GM19035 (cell line): Measurements from ENCODE around the gene ANO10.
"Not testable (repeated sequence)": the region's sequence is repeated elsewhere in the genome, so short reads cannot be mapped to it uniquely, and the experiment has no call there.

Experiments used
- ATAC-seq: cut with Tn5 transposase; IDR thresholded peaks from one replicate; pipeline ENCODE4 v1.9.1; 2021; ENCODE audit not compliant: unreplicated experiment

The ANO10 gene

DNA sequence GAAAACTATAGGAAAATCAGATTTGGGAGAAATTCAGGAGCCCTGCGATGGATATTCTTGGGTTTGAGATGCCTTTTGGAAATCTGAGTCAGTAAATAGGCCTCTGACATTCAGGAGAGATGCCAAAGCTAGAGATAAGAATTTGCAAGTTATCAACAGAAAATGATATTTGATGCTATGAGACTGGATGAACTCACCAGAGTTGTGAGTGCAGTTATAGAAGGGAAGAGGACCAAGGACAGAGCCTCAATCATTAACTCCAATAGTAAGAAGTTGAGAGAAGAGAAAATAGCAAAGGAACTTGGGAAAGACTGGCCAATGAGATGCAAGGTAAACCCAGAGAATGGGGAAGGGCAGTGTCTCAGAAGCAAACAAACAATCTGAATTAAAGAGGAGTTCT is 7.9 kb upstream of the ANO10 start:
- ATAC-seq, result no peak

DNA sequence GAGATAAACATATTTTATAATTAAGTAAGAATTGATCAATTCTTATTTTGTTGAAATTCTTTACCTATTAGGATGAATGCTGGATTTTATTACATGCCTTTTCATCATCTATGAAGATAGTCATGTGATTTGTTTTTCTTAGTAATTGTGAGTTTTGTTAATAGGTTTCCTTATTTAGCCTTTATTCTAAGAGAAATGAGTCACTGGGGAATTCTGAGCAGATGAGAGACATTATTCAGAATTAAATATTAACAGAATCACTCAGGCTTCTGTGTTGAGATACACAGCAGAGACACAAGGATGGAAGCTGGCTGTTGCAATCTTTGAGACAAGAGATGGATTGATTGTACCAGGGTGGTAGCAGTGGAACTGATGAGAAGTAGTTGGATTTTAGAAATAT is 7.4 kb upstream of the ANO10 start:
- ATAC-seq, result no peak

DNA sequence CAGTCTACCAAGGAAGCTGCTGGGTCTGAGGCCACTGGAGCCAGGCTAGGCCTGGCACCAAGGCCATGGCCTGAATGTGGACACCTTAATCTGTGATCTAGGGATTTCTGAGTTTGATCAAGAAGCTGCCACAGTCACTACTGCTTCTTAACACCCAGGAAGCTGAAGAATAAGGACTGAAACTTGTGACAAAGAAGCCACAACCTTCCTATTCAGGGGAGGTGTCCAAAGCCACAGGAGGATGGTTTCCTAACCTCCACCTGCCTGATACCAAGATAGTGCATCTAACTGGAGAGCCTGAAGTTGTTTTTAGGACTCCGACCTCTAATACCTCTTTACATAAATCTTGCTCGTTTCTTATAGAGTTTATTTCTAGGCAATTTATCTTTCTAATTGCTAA is 5.5 kb upstream of the ANO10 start:
- no peak for ATAC-seq

DNA sequence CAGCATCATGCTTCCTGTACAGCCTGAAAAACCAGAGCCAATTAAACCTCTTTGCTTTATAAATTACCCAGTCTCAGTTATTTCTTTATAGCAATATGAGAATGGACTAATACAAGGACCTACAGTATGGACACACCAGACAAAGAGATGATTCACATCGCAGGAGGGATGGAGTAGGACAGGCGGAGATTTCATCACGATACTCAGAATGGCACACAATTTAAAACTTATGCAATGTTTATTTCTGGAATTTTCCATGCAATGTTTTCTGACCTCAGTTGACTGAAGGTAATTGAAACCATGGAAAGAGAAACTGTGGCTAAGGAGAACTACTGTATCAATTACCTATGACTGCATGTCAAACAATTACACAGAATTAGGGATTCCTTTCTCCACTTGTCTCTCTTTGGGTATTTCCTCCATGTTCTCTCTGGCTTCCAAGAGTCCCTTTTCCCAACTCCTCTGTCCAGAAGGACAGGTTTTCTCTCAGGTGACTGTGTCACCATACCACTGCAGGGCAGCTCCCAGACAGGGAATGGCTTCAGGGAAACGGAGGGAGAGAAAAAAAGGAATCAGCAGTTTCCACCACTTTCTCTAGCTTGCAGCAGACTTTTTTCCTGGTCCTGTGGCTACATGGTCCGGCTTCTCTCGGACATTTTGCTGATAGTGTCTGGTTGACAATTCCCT is 3.0 kb upstream of the ANO10 start:
- no peak for ATAC-seq

DNA sequence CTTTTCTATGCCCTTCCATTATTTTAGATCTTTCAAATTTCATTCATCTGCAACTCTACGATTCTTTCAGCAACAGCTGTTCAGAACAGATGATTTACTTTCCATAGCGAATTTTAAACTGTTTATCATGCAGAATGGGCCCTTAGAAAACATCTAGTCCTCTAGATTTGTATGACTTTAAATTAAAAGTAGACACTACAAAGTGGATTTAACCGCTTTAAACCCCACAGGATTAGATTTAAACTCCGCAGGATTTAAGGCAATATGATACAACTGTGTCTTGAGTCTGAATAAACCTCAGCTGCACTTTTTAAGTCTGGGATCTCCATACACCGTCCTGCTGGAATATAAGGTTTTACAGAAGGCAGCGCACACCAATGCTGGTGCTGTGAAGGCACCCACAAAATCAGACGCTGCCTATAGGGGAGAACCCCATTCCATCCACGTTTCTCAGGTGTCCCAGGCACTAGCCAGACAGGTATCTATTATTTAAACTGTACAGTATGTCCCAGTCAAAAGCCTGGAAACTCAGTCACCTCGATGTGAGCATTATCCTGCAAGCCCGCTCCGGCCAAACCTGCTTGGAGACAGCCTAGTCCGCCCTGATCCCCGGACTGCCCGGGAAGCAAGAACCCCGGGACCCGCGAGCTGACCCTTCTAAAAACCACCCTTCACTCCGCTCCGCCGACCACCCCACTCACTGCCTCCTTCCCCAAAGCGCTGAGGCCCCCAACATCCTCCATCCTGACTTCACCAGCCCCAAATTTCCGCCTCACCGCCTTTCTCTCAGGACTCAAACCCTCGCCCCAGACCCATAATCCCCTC is 768 bp downstream of the ANO10 start:
- no peak for ATAC-seq

DNA sequence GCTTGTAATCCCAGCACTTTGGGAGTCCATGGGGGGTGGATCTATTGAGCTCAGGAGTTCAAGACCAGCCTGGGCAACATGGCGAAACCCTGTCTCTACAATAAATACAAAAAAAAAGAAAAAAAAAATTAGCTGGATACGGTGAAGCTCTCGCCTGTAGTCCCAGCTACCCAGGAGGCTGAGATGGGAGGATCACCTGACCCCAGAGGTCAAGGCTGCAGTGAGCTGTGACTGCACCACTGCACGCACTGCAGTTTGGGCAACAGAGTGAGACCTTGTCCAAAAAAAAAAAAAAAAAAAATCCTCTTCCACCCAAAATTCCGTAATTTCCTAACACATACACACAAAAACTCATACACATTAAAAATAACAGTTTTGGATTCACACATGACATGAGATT is 2.2 kb downstream of the ANO10 start:
- ATAC-seq, result no peak

DNA sequence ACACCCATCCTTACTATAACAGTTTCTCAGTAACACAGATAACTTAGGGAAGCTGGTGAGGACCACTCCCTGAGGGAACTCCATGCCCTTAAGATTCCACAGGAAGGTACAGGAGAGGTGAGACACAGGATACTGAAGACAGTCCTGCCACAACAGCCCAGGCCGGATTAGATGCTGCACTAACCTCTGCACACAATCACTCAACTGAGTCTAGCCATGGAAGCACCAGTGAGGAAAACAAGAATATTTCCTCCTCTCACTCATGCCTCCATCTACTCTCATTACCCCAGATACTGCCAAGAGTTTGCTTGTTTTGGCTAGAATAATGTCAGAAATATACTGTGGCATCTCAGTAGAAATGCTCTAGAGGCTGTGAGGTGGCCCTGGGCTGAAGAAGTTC is 3.7 kb downstream of the ANO10 start:
- ATAC-seq, result no peak

DNA sequence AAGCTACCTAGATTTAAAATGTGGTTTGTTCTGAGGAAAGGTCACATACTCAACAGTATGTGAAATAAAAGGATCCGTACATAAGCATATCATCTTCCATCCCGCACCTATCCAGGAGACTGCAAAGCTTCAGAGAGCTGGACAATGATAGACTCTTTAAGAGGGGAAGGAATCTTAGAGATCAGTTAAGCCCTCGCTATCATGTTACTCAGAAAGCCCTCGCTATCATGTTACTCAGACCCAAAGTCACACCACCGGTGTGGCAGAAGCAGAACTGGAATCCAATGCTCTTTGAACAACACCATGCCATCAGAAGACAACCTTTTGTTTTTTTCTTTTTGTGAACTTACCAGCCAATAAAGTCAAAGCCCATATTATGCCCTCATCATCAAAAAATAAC is 5.8 kb downstream of the ANO10 start:
- ATAC-seq, result no peak

DNA sequence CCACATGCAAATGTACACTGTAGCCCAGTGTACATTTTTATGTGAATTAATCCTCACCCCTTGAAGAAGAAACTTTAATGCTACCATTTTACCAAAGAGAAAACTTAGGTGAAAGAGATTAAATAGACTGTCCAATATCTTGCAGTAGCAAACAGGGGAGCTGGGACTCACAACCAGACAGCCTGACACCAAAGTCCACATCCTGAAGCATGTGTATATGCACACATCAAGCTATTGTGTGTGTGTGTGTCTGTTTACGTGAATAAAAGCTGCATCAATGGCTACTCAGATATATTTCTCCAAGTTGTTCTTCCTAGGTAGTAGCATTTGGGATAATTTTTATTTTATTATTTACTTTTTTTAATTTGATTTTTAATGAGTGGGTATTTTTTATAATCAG is 6.7 kb downstream of the ANO10 start:
- no peak for ATAC-seq

DNA sequence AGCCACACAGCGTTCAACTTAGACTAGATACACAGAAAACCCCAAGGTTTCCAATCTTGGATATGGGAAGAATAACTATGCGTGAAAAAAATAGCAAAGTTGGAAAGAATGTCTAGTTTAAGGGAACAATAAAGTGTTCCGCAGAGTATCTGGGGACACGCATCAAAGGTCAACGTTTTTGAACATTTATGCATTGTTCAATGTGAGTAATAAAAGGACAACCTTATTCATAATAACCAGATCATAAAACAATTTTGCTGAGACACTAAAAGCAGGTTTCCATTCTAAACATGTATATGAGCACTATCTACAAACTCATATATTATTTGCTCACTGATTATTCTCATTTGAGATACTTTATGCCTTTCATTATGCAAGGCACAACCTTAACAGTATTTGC is 7.8 kb downstream of the ANO10 start:
- ATAC-seq, result no peak

DNA sequence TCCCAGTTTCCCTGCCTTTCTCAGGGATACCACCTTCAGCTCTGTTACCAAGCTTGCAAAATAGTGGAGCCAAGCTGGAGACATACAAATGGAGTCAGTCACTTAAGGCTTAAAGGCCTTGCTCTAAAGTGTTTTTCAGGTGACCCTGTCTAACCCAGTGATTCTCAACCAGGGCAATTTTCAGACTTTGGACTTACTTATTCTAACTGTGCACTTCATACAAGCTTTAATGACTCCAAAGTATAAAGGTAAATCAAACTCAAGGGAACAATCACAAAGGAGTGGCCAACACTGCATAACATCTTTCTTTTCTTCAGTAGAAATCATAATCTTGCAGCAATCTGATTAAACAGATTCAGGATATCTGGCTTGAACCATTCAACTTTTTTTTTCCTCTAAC is 9.4 kb downstream of the ANO10 start:
- no peak for ATAC-seq

DNA sequence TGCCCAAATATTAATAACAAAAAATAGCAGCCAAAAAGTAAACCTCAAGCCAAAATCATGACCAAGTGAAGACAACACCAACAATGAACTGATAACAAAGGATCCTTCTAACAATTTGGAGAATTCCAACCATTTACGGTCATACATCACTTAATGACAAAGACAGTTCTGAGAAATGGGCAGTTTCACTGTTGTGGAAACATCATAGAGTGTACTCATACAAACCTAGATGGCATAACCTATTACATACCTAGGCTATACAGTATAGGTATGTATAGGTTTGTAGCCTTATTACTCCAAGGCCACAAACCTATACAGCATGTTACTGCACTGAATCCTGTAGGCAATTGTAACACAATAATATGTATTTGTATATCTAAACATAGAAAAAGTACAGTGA is 12.4 kb downstream of the ANO10 start:
- ATAC-seq, result no peak

DNA sequence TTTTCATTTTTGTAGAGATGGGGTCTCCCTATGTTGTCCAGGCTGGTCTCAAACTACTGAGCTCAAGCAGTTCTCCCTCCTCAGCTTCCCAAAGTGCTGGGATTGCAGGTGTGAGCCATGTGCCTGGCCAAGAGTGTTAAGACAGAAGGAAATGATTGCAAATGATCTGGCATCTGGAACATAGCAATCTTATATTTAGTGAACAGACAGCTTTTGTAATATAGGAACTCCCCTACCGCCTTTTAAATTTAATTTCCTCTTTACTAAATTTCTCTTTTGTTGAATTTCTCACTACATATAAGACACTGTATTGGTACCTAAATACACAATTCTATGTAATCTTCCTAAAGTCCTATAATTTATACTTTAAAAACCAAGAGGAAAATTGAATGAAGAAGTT is 13.1 kb downstream of the ANO10 start:
- no peak for ATAC-seq

DNA sequence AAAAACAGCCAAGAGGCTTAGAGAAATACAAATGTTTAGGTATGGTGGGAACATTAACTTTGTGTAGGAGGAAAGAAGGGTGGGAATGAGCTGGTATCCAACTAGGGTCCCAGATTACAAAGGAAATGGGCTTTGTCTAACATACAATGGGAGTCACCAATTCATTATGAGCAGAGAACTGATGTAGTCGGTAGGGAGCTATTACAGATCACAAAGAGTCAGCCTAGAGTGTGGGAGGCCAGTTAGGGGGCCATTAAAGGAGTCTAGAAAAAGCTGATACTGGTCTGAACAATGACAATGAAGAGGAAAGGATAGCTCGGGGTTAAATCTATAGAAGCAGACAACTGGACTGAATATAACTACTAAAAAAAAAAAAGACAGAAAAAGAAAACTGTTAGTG is 15.5 kb downstream of the ANO10 start:
- ATAC-seq, result no peak

DNA sequence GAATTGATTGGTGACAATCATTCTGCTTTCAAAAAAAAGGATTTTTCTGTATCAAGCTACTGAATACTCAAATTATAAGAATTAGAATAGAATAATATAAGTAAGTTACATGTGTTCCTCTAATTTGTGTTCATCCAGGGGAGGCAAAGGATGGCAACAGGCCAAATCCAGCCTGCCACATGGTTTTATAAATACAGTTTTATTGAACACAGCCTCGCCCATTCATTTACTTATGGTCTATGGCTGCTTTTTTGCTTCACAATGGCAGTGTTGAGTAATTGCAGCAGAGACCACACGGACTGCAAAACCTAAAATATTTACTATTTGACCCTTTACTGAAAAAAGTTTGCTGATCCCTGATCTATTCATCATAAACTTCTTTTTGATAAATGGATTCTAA is 21.9 kb downstream of the ANO10 start:
- not testable (repeated sequence) for ATAC-seq

DNA sequence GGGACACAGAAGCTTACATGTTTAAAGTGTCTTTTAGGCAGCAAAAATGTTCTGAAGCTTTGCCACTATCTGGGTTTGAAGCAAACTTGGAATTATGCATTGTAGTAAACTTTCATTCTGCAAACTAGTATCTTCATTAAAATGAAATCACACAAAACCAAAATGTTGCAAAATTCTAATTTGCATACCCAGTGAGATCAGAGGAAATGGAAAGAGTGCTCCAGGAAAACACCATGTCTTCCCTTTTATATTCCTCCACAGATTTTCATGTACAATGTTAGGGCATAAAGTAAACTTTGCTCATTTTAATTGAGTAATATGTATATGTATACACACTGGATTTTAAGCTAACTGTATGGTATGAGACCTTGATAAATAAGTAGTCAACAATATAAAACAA is 23.9 kb downstream of the ANO10 start:
- no peak for ATAC-seq

DNA sequence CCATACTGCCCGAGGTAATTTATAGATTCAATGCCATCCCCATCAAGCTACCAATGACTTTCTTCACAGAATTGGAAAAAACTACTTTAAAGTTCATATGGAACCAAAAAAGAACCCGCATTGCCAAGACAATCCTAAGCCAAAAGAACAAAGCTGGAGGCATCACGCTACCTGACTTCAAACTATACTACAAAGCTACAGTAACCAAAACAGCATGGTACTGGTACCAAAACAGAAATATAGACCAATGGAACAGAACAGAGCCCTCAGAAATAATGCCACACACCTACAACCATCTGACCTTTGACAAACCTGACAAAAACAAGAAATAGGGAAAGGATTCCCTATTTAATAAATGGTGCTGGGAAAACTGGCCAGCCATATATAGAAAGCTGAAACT is 25.6 kb downstream of the ANO10 start:
- ATAC-seq, result not testable (repeated sequence)

DNA sequence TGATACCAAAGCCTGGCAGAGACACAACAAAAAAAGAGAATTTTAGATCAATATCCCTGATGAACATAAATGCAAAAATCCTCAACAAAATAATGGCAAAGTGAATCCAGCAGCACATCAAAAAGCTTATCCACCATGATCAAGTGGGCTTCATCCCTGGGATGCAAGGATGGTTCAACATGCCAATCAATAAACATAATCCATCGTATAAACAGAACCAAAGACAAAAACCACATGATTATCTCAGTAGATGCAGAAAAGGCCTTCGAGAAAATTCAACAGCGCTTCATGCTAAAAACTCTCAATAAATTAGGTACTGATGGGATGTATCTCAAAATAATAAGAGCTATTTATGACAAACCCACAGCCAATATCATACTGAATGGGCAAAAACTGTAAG is 26.5 kb downstream of the ANO10 start:
- ATAC-seq, result not testable (repeated sequence)

DNA sequence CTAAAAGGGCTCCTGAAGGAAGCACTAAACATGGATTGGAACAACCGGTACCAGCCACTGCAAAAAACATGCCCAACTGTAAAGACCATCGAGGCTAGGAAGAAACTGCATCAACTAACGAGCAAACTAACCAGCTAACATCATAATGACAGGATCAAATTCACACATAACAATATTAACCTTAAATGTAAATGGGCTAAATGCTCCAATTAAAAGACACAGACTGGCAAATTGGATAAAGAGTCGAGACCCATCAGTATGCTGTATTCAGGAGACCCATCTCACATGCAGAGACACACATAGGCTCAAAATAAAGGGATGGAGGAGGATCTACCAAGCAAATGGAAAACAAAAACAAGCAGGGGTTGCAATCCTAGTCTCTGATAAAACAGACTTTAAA is 28.2 kb downstream of the ANO10 start:
- ATAC-seq, result not testable (repeated sequence)

DNA sequence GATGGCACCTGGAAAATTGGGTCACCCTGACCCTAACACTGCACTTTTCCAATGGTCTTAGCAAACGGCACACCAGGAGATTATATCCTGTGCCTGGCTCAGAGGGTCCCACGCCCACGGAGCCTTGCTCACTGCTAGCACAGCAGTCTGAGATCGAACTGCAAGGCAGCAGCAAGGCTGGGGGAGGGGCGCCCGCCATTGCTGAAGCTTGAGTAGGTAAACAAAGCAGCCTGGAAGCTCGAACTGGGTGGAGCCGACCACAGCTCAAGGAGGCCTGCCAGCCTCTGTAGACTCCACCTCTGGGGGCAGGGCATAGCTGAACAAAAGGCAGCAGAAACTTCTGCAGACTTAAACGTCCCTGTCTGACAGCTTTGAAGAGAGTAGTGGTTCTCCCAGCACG is 29.9 kb downstream of the ANO10 start:
- not testable (repeated sequence) for ATAC-seq

DNA sequence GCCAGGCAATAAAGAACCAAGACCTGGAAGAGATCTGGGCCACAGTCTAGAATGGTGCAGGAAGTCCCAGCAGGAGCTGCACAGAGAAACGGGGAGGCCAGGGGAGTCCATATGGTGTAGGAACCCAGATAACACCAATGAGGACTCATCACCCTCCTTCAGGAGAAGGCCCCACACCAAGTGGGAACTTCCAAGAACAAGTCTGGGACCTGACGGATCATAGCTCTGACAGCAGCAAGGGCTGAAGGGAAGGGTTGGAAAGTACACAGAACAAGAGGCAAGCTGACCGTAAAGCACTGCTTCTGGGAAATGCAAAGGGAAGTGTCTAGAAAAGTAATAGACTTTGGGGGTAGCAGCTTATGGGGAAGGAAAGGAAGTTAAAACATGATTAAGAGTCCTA is 34.5 kb downstream of the ANO10 start:
- ATAC-seq, result no peak

DNA sequence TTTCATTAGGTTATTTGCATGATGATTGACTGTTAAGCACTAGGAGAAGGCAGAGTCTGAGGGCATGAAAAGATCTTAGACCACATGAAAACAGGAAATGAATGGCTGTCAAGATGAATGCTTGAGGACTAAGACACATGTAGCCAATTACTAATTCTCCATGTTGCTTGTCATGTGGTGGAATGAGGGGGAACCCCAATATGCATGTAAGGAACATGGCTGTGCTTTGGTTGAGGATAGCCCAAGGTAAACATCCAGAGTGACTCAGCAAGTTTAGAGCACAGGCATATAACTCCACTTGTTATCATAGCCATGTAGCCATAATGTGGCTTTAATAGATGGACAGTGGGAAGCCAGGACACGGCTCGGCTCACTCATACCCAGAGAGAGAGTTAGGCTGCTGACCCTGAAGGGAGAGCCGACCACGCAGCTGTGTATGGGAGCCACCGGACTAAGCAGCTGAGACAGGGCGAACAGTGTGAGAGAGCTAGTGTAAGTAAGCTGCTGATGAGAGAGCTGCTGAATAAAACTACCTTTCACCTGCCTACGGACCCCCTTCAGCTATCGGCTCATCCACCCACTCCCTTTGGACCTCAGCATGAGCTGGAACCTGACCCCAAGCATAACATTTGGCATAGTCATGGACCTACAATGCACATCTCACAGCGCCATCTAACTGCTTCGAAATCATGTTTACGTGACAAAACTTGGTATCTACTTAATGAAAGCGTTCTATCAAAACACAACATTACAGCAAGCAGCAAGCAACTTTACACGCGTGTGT is 37.6 kb downstream of the ANO10 start:
- no peak for ATAC-seq
